Measurements from ENCODE around the gene CRY2.

Gene CRY2

DNA sequence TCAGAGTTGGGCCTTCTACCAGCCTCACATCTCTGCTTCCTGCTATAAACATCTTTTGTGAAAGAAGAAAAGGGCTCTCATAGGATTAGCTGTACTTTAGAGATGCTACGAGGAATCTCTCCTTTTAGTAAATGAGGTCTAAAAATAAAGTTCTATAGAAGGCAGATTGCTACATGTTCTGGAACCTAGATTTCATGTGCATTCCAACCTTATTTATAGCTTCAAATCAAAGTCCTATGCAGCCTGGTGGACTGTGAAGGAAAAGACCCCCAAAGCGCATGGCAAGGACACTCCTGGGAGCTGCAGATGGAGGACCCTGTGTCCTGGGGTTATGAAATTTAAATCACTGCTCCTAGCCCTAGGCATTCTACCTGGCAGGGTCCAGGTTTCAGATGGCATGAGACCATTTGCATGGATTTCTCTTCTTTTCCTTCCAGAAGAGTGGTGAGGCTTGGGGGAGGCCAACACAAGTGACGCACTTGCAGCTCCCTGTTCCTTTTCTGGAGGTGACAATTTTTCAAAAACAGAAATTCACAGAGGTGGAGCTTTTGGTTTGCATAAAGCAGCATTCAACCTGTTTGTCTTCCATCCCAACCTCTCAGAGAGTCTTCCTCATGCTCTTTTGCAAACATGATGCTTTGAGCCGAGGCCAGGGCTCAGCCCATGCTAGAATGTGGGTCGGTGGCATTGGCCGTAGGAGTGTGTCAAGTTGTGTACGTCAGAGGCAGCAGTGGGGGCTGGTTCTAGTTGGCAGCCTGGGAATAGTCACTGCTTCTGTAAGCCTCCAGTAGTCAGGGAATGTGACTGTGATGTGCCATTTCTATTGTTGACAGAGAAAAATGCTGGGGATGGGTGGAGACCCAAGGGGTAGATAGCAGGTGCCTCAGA is 6.3 kb downstream of the CRY2 start:
- H3K9me3 ChIP-seq = no peaks in the 10 kb centered on the region
- peaks cover 6 to 17% of the 10 kb centered on the region in 2 experiments for H3K4me1 ChIP-seq (ENCODE audit: control insufficient read depth in 1 of 2, insufficient read depth in 1 of 2, low read depth in 1 of 2, low read length in 1 of 2)
- no peaks in the 10 kb centered on the region for H3K27me3 ChIP-seq
- peaks cover 32% of the 10 kb centered on the region for H3K36me3 ChIP-seq
- no peak for TF ChIP-seq CTCF (IDR thresholded peaks at IDR 0.05)
- no peak overlapping the region for H3K27ac ChIP-seq
- H3K4me3 ChIP-seq (ENCODE audit: low read depth in 1 of 2, low read length in 1 of 2) = no peak overlapping the region

GRCh38 chr11:45855308-45855707 is 8.0 kb downstream of the CRY2 start:
- Histone ChIP-seq H3K27ac (no peak overlapping the region), H3K4me1 (ENCODE audit: control insufficient read depth in 1 of 2, insufficient read depth in 1 of 2, low read depth in 1 of 2, low read length in 1 of 2) (peaks cover 2 to 11% of the 10 kb centered on the region in 2 experiments), H3K36me3 (peaks cover 47% of the 10 kb centered on the region), H3K27me3 (no peaks in the 10 kb centered on the region), H3K9me3 (no peaks in the 10 kb centered on the region), H3K4me3 (ENCODE audit: low read depth in 1 of 2, low read length in 1 of 2) (no peak overlapping the region)
- no peak for TF ChIP-seq CTCF (IDR thresholded peaks at IDR 0.05)

DNA sequence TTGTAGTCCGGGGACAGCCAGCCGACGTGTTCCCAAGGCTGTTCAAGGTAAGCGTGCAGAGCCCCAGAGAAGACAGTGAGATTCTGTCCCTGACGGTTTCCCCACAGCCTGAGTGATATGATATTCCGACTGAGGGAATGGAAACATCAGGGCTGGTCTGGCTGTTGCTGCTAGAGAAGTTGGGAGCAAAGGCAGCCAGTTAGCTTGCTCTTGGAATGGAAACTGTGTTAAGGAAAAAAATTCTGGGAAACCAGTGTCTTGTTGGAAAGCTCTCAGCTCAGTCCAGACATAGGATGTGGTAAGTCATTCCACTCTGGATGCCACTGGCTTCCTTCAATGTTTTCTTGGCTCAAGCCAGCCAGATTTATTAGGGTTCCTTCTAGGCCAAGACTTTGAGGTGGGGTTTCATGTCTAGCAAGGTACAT is 8.8 kb downstream of the CRY2 start:
- Histone ChIP-seq H3K4me1 (ENCODE audit: control insufficient read depth in 1 of 2, insufficient read depth in 1 of 2, low read depth in 1 of 2, low read length in 1 of 2) (peaks cover 0 to 4% of the 10 kb centered on the region in 2 experiments), H3K9me3 (no peaks in the 10 kb centered on the region), H3K27ac (no peak overlapping the region), H3K27me3 (no peaks in the 10 kb centered on the region), H3K36me3 (peaks cover 55% of the 10 kb centered on the region), H3K4me3 (ENCODE audit: low read depth in 1 of 2, low read length in 1 of 2) (no peak overlapping the region)
- TF ChIP-seq CTCF (IDR thresholded peaks at IDR 0.05) = no peak

- no peak overlapping the region for H3K27ac ChIP-seq
- no peak for TF ChIP-seq CTCF (IDR thresholded peaks at IDR 0.05)
Measured at GRCh38 chr11:45857961-45858474, 10.7 kb downstream of the CRY2 start.

DNA sequence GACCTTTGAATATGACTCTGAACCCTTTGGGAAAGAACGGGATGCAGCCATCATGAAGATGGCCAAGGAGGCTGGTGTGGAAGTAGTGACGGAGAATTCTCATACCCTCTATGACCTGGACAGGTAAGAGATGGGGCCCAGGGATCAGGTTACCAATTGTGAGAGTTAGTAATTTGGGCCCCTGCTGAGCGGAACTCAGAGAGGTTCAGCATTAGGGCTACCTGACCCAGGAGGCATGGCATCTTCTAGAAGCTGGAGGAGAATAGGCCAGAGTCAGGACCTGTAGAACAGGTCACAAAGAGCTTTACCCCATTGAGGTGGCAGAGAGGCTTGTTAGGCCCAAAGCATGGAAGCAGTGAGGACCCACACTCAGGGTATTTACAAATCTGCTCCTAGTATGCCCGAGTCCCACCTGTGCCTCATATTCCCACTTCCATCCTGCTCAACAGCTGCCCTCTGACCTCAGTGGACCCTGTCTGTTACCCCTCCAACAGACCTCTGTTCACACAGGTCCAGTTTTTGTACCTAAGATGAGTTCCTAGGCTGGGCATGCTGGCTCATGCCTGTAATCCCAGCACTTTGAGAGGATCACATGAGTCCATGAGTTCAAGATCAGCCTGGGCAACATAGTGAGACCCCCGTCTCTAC is 11.6 kb downstream of the CRY2 start:
- no peak for TF ChIP-seq CTCF (IDR thresholded peaks at IDR 0.05)
- H3K4me3 ChIP-seq (ENCODE audit: low read depth in 1 of 2, low read length in 1 of 2) = no peak overlapping the region
- H3K27me3 ChIP-seq = no peaks in the 10 kb centered on the region
- H3K9me3 ChIP-seq = no peaks in the 10 kb centered on the region
- peaks cover 83% of the 10 kb centered on the region for H3K36me3 ChIP-seq
- H3K27ac ChIP-seq = no peak overlapping the region
- H3K4me1 ChIP-seq (ENCODE audit: control insufficient read depth in 1 of 2, insufficient read depth in 1 of 2, low read depth in 1 of 2, low read length in 1 of 2) = peaks cover 0 to 2% of the 10 kb centered on the region in 2 experiments

More at GRCh38 chr11:45857961-45858474, 10.7 kb downstream of the CRY2 start:
- H3K4me1 ChIP-seq (ENCODE audit: control insufficient read depth in 1 of 2, insufficient read depth in 1 of 2, low read depth in 1 of 2, low read length in 1 of 2) = peaks cover 0 to 2% of the 10 kb centered on the region in 2 experiments
- no peak overlapping the region for H3K4me3 ChIP-seq (ENCODE audit: low read depth in 1 of 2, low read length in 1 of 2)
- peaks cover 74% of the 10 kb centered on the region for H3K36me3 ChIP-seq
- no peaks in the 10 kb centered on the region for H3K27me3 ChIP-seq
- no peaks in the 10 kb centered on the region for H3K9me3 ChIP-seq

Data from neutrophil (primary cell).